Pons (tissue), 1 donor: Measurements from ENCODE around the gene NPBWR2.

Experiments
- DNase-seq: peaks from one replicate; pipeline ENCODE4 v3.0.0-alpha.2; 2016; ENCODE audit warnings: low spot score

The NPBWR2 gene

DNA sequence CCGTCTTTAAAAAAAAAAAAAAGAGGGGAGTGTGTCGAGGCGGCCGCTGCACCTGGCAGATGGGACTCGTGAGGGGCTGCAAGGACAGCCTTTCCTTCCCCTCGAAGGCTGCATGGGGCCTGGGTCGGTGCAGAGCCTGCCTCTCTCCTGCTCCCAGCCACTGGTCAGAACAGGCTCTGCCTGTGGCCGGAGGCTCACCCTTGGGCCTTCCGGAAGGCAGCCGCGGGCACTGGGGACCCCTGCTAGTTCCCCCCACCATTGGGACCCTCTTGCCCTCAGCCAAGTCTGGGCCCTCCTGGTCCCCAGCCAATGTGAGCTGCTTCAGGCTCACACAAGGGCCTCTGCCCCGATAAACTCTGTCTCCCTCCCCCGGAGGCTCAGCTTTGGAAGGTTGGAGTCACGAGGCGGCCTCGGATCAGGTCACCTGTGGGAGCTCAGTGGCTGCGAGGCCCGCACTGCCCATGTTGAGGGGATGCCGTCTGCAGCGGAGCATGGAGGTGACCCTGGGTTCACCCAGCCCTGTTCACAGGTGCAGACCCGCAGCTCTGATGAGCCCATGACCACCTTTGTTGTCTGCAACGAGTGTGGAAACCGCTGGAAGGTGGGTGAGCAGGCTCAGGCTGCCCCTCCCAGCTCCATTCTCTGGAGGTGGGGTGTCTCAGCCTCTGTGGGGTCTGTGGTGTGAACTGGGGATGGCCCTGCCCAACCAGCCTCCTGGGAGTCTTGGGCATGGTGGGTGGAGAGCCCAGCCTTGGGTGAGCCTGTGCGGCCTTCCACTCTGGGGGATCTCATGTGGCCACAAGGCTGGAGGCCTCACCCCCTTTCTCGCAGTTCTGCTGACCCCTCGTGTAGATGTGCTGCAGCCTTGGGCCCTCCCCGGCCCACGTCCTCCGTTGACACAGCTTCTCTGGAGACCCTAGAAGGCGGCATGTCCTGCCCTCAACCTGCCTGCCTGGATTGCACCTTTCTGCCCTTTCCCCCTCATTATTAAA lies 35.7 kb downstream of the NPBWR2 start:
- no peak for DNase-seq

GRCh38 chr20:64070244-64070993 lies 36.9 kb downstream of the NPBWR2 start:
- no peak for DNase-seq

DNA sequence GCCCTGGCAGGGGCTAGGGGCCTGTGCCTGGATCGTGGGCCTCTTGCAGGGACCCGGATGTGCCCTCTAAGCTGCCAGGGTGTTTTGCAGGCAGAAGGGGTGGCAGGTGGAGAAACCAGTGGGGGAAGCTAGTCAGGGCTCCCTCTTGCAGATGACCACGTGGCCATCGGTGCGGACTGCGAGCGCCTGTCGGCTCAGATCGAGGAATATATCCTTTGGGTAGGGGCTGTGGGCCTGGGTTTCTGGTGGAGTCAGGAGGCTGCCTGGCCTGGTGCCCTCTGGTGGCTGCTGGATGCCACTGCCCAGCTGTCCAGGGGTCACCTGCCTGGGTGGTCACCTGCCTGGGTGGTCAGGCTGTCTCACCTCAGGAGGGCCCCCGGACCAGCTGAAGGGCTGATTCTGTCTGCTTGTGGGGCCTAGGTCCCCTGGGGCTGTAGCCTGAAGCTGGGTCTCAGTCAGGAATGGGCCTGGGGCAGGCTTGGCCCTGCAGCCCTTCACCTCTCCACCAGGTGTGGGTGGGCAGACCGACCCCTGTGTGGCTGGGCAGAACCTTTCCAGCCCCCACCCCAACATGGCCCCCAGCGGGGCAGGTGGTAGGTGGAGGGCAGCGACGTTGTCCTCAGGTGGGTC lies 37.6 kb downstream of the NPBWR2 start:
- DNase-seq, result no peak

DNA sequence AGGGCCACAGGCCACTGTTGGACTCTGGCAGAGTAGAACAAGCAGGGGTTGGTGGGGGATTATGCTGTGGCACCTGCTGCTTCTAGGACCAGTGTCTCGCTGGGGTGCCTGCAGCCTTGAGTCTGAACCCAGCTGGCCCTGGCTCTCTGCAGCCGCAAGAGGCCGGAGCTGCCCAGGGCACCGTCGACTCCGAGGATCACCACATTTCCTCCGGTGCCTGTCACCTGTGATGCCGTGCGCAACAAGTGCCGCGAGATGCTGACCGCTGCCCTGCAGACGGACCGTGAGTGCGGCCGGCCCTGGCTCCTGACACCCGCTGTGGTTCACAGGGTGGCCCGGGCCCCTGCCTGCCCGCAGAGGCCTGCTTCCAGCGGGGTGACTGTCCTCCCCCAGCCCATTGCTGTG lies 38.2 kb downstream of the NPBWR2 start:
- no peak for DNase-seq

DNA sequence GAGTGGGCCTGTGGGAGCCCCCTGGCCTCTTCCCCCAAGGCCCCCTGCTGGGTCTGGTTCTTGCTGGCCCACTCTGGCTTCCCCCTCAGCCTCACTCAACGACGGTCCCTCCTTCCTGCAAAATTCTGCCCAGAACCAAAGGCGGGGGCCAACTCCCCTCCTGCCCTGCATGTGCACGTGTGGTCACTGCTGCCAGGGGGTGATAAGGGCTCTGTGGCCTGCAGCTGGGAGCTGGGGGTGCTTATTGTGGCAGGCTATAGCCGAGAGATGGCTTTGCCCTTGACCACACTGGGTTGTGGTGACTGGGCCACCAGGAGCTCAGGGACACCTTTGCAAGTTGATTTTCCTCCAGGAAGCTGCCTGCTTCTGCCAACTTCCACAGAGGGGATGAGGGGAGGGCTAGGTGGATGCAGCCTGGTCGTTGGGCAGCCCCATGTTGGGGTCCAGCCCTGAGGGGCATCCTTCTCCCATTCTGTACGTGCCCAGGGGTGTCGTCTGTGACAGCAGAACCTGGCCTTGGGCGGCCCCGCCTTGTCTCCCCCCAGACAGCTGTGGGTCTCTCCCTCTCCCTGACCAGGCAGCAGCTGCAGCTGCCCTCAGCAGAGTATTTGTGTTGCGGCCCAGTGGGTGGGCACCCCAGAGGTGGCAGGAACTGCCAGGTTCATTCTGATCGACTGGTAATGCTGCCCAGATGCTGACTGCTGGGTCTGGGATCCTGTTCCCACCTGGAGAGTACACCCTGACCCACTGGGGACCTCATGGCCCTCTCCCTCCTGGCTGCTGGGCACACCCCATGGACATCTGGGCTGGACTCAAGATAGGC lies 38.8 kb downstream of the NPBWR2 start:
- no peak for DNase-seq

DNA sequence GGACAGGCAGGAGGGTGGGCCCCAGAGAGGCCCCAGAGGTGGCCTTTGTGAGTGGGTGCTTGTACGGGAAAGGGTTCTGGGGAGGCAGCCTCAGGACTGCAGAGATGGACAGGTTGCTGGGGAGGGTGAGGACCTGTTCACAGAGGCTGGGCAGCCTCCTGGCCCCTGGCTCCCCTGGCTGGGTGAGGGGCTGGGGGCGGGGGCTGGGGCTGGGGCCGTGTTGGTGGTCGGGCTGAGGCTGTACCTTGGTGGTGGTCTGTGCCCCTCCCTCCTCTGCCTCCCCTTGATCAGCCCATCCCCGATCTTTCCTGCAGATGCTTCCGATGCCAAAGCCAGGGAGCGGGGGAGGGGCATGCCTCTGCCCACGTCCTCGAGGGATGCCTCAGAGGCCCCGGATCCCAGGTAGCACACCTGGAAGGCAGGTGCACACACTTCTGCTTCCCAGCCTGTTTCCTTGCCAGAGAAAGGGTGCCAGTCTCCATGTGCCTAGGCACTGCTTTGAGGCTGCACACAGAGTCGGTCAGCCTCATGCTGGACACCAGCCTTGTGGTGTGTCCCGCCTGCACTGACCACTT lies 39.5 kb downstream of the NPBWR2 start:
- no peak for DNase-seq

GRCh38 chr20:64067005-64067632 lies 40.2 kb downstream of the NPBWR2 start:
- DNase-seq, result no peak

DNA sequence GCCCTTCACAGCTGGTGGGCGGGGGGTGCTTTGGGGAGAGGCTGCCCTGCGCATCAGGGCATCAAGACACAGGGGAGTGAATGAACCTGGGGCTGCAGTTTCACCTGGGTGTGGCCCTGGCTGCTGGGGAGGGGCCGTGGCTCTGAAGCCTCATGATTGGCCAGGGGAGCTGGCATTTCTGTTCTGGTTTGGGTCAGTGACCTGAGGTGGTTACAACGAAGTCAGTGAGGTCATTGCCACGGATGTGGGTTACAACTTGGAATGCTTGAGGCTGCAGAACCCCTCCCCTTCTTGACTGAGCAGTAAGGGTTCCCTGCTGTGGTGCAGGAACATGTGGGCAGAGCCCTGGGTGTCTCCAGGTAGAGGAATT lies 41.4 kb downstream of the NPBWR2 start:
- DNase-seq, result no peak

DNA sequence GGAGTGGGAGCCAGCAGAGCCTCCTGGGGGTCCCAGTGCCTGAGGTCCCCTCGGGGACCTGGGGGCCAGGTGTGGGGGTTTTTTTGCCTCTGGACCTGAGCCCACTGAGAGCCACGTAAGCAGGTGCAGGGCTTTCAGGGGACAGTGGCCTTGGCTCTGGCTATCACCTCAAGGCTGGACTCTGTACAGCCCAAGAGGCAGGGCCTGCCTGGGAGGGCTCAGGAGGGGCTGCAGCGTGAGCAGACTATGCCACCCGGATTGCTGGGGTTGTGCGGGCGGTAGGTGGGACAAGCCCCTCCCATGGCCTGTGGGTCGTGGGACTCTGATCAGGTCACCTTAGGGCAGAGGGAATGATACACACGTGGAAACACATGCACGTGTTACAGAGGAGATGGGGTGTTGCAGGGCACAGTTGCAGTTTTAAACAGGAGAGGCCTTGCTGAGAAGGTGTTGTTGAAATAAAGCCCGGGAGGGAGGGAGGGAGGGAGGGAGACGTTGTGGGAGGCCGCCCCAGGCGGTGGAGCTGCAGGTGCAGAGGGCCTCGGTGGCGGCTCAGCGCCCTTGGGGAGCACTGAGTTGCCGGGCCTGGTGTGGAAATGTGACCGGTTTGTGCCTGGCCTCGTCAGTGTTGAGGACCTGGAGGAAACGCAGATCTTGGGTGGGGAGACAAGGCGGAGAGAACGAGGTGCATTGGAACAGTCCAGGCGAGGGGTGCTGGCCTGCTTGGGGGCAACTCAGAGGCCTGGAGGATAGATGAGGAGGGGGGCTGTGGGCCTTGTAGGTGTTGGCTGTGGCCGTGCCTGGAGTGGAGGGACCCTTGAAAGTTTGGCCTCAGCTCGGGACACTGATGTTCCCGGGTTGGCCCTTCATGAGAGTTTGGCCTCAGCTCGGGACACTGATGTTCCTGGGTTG lies 42.0 kb downstream of the NPBWR2 start:
- no peak for DNase-seq

DNA sequence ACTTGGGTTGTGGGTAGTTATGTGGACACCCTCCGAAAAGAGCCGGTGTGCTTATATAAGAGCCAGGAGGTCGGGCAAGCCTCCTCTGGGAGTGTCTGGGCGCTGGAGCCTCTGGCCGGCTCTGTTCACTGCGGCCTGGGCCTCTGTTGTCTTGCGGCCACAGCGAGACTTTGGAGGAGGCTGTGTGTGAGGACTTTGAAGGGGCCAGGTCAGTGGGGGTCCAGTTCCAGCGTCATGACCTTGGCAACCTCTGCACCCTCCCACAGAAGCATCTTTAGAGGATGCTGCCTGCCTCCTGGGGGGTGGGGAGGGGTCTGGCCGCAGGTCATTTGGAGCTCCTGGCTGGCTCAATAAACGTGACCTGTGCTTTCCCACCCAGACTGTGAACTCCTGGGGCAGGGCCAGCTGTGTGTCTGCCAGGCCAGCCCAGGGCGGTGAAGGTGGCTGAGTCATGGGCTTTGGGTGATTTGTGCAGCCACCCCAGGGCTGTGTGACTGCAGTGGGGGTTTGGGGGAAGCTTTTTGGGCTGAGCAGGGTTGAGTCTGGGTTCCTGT lies 43.1 kb downstream of the NPBWR2 start:
- no peak for DNase-seq

GRCh38 chr20:64063389-64064144 lies 43.8 kb downstream of the NPBWR2 start:
- DNase-seq, result no peak

DNA sequence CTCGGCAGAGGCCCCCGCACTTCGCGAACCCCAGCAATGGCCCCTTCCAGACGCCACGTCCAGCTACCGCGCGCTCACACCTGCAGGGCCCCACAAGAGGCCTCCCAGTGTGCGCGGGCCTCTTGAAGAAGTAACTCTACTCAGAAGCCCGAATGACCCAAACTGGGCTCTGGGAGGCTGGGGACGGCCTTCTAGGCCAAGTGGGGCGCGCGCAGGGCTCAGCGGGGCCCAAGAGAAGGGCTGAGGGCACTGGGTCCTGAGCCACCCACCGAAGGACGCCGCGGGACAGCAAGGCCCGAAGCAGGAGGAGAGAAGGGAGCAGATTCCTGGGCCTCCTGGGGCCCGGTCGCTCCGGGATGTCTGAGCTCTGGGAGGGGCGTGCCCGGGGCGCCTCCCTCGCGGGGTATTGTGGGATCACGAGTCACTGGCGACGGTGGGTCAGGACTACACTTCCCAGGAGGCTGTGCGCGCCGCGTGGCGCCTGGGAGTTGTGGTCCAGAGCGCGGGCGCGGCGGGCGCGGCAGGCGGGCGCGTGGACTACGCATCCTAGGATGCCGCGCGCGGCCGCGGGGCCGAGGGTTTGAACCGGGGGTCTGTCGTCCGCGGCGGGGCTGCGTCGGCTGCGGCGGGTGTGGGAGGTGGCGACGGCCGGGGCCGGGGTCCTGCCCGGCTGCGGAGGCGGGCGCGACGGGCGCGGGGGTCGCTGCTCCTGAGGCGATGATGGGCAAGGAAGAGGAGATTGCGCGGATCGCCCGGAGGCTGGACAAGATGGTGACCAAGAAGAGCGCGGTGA lies 44.6 kb downstream of the NPBWR2 start, which contains the start of gene TCEA2:
TSS of gene TCEA2 (plus strand) at position 603 of the 793 bp plus-strand sequence. CDS start at position 718, 115 bp downstream.
- peak; percentile 94 for DNase-seq

- DNase-seq, result peak; percentile 51
These were observed 45.1 kb downstream of the NPBWR2 start for GRCh38 chr20:64062276-64062595.

DNA sequence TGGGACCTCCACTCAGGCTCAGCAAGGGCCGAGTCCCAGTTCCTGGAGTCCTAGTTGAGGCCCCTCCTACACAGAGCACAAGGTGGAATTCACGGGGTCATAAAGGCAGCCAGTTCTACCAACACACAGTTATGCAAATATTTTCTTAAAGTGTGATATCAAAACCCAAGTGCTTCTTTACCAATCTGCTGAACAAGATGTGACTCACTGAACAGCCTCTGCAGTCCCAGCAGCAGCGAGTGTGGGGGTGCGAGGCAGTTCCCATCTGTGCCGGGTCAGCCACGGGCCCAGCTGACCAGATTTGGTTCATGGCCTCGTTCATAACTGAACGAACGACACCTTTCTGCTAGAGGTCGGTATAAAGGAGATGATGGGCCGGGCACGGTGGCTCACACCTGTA lies 48.8 kb downstream of the NPBWR2 start:
- DNase-seq, result no peak

DNA sequence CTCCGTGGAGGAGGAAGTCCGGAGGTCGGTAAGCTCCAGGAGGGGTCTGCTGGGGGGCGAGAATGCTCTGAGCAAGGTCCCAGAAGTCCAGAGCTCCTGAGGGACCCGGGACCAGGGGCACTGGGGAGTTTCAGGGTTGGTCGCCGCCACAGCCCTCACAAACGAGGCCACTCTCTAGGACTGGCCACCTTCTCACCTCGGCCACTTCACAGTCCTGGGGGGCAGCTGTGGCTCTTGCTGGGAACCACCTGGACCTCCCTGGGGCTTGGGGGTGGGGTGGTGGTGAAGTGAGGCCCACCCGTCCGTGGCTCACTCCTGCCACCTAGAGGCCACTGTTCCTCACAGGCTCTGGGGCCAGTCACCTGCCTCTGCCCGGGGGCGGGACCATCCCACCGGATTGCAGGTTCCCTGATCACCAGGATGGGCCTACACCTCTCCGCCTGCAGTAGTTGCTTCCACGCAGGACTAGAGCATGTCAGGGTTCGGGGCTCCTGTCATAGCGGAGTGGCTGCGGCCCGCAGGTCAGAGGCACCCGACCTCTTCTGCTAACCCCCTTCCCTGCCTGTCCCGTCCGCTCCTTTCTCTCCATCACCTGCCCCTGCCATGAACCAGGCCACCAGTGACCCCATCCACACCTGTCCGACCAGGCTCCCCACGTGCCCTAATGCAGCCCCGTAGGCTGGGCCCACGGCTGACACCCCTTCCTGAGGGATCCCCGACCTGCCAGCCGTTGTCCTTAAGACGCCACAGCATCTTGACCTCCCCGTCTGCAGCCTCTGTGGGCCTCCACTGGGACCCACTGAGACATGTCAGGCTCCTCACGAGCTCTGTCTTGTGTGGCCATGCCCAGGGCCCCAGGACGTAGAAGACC lies 49.5 kb downstream of the NPBWR2 start:
- DNase-seq, result no peak

- no peak for DNase-seq
These were observed 50.3 kb downstream of the NPBWR2 start for GRCh38 chr20:64056889-64057627.

DNA sequence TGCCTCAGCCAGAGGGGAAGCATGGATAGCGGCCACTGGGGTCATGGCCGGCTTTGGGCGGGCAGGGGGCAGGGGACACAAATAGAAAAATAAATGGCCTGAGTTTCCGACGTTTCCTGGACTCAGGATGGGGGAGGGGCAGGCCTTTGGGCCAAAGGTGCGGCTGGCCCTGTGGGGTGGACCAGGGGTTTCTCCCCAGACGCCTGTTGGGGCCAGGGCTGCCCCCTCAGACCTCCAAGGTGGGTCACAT lies 50.8 kb downstream of the NPBWR2 start:
- no peak for DNase-seq
